Spleen (tissue), 7 donors: Measurements from ENCODE around the gene OBSL1.

Source experiments
- POLR2A ChIP-seq, 3 donors: fragments of 450-650 bp; IDR thresholded peaks; one replicate each; pipeline ENCODE4 v1.5.1; 2017; ENCODE audit warnings: antibody characterized with exemption in 3 of 3, mild to moderate bottlenecking in 1 of 3
- TF ChIP-seq, protein P1 (sequence below), 11 experiments: fragments of 200-600 bp in 7 of 11; fragments of 450-650 bp in 4 of 11; sonication (generic) in 4 of 11; IDR thresholded peaks in 8 of 11; conservative IDR thresholded peaks in 3 of 11; 1 replicate in 7 of 11; 2 replicates in 4 of 11; pipeline versions ENCODE4 v1.4.0 to v1.8.0; 2016 to 2021; ENCODE audit warnings: antibody characterized with exemption in 11 of 11, inconsistent platforms in 4 of 11, mild to moderate bottlenecking in 1 of 11
- donor health status: DM: no; HTN: no; CAD: no; lungs with moderate emphysema.
- donor health status: DM: no; HTN: no; CAD: no.
- donor health status: DM: no; HTN: no; CAD: no.

- TF ChIP-seq, protein P1, sequence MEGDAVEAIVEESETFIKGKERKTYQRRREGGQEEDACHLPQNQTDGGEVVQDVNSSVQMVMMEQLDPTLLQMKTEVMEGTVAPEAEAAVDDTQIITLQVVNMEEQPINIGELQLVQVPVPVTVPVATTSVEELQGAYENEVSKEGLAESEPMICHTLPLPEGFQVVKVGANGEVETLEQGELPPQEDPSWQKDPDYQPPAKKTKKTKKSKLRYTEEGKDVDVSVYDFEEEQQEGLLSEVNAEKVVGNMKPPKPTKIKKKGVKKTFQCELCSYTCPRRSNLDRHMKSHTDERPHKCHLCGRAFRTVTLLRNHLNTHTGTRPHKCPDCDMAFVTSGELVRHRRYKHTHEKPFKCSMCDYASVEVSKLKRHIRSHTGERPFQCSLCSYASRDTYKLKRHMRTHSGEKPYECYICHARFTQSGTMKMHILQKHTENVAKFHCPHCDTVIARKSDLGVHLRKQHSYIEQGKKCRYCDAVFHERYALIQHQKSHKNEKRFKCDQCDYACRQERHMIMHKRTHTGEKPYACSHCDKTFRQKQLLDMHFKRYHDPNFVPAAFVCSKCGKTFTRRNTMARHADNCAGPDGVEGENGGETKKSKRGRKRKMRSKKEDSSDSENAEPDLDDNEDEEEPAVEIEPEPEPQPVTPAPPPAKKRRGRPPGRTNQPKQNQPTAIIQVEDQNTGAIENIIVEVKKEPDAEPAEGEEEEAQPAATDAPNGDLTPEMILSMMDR (IDR thresholded peaks at IDR 0.05 in 8 of 11, conservative IDR thresholded peaks at IDR 0.05 in 3 of 11), result no peak
- TF ChIP-seq POLR2A (IDR thresholded peaks at IDR 0.05), result no peak
Observed at GRCh38 chr2:219574484-219575311, 3.4 kb upstream of the OBSL1 start.
